HCT116 (cell line): Measurements from ENCODE around the gene MDM2.

Experiments
- ATF3 ChIP-seq: IDR thresholded peaks from 2 replicates; pipeline ENCODE4 v1.6.1; 2012
- CEBPB ChIP-seq: IDR thresholded peaks from 2 replicates; pipeline ENCODE4 v1.6.1; 2012; ENCODE audit warnings: low read depth
- CTCF ChIP-seq, 3 experiments: fragments of 200-600 bp in 1 of 3; sonication (generic) in 1 of 3; IDR thresholded peaks in 2 of 3; conservative IDR thresholded peaks in 1 of 3; 2 replicates each; pipeline ENCODE4 v1.5.1; 2012 to 2017; ENCODE audit warnings: low read depth in 2 of 3, low read length in 2 of 3, antibody characterized with exemption in 1 of 3, borderline replicate concordance in 1 of 3, control low read depth in 1 of 3, mild to moderate bottlenecking in 1 of 3, mixed read lengths in 1 of 3, mixed run types in 1 of 3, moderate library complexity in 1 of 3; ENCODE audit not compliant: insufficient read depth in 1 of 3
- EZH2 ChIP-seq: fragments of 200-600 bp; sonication (generic); IDR thresholded peaks from 2 replicates; pipeline ENCODE4 v1.6.1; 2017; ENCODE audit warnings: antibody characterized with exemption, mixed run types
- FOSL1 ChIP-seq: IDR thresholded peaks from 2 replicates; pipeline ENCODE4 v1.6.1; 2012; ENCODE audit warnings: low read depth
- JUND ChIP-seq: IDR thresholded peaks from 2 replicates; pipeline ENCODE4 v1.6.1; 2012
- MAX ChIP-seq: IDR thresholded peaks from 2 replicates; pipeline ENCODE4 v1.6.1; 2012
- POLR2A ChIP-seq: IDR thresholded peaks from 2 replicates; pipeline ENCODE4 v1.7.0; 2011; ENCODE audit warnings: borderline replicate concordance; ENCODE audit not compliant: insufficient read depth, insufficient read length; ENCODE audit errors: extremely low read depth
- POLR2AphosphoS5 ChIP-seq: IDR thresholded peaks from 2 replicates; pipeline ENCODE4 v1.6.1; 2011; ENCODE audit warnings: mild to moderate bottlenecking, low read depth, low read length, moderate library complexity
- RAD21 ChIP-seq: IDR thresholded peaks from 2 replicates; pipeline ENCODE4 v1.6.1; 2012; ENCODE audit warnings: low read depth, mild to moderate bottlenecking
- REST ChIP-seq: IDR thresholded peaks from 2 replicates; pipeline ENCODE4 v1.6.1; 2012; ENCODE audit warnings: low read depth
- SIN3A ChIP-seq: IDR thresholded peaks from 2 replicates; pipeline ENCODE4 v1.6.1; 2012; ENCODE audit warnings: low read depth
- SP1 ChIP-seq: IDR thresholded peaks from 2 replicates; pipeline ENCODE4 v1.6.1; 2012; ENCODE audit warnings: low read depth
- ZBTB33 ChIP-seq: IDR thresholded peaks from 2 replicates; pipeline ENCODE4 v1.6.1; 2011; ENCODE audit warnings: mild to moderate bottlenecking, low read length, moderate library complexity; ENCODE audit not compliant: insufficient replicate concordance; ENCODE audit errors: extremely low read depth

- no peak for TF ChIP-seq REST
- no peak for TF ChIP-seq POLR2AphosphoS5
- TF ChIP-seq SIN3A: no peak
- no peak for TF ChIP-seq ATF3
- TF ChIP-seq CTCF (IDR thresholded peaks at IDR 0.05 in 2 of 3, conservative IDR thresholded peaks at IDR 0.05 in 1 of 3; ENCODE audit: borderline replicate concordance in 1 of 3, insufficient read depth in 1 of 3, low read depth in 2 of 3, low read length in 2 of 3): no peak
- TF ChIP-seq JUND: no peak
- TF ChIP-seq ZBTB33: no peak
- TF ChIP-seq POLR2A: no peak
- no peak for TF ChIP-seq FOSL1
- TF ChIP-seq SP1: no peak
- TF ChIP-seq CEBPB: no peak
- TF ChIP-seq RAD21: no peak
- TF ChIP-seq MAX: no peak
- TF ChIP-seq EZH2: no peak
Measured at GRCh38 chr12:68780731-68781130, 27.2 kb upstream of the MDM2 start.
